Vagina (tissue), 2 donors: Measurements from ENCODE around the gene COPG1.

Experiments
- CTCF ChIP-seq, 3 experiments: fragments of 450-650 bp in 2 of 3; fragments of 200-600 bp in 1 of 3; sonication (generic) in 1 of 3; IDR thresholded peaks; one replicate each; pipeline ENCODE4 v1.5.1; 2017 to 2019; ENCODE audit warnings: antibody characterized with exemption in 3 of 3, mild to moderate bottlenecking in 2 of 3, moderate library complexity in 2 of 3
- POLR2A ChIP-seq, 2 donors: fragments of 450-650 bp; IDR thresholded peaks; one replicate each; pipeline ENCODE4 v1.6.1; 2017; ENCODE audit warnings: antibody characterized with exemption in 2 of 2, mild to moderate bottlenecking in 2 of 2, moderate library complexity in 2 of 2

- TF ChIP-seq CTCF (IDR thresholded peaks at IDR 0.05), result no peak
- no peak for TF ChIP-seq POLR2A (IDR thresholded peaks at IDR 0.05)
Measured at GRCh38 chr3:129282727-129283327, 33.4 kb downstream of the COPG1 start.
